Neuronal stem cell (in vitro differentiated cells): ENCODE measurements around the gene SERHL2.
"Not testable (repeated sequence)": the region's sequence is repeated elsewhere in the genome, so short reads cannot be mapped to it uniquely, and the experiment has no call there.

Experiments used
- DNase-seq: peaks from one replicate; pipeline ENCODE4 v3.0.0-alpha.2; 2013; ENCODE audit warnings: low spot score
- H2AFZ ChIP-seq: one replicate; pipeline ENCODE4 v1.6.1; 2013; ENCODE audit warnings: mild to moderate bottlenecking, low read length, inconsistent platforms
- H2AK5ac ChIP-seq: 2 replicates; pipeline ENCODE4 v1.6.1; 2013; ENCODE audit warnings: low read depth, mild to moderate bottlenecking, inconsistent platforms, low read length, moderate library complexity, mixed read lengths
- H2BK120ac ChIP-seq: 2 replicates; pipeline ENCODE4 v1.6.1; 2013; ENCODE audit warnings: low read depth, mild to moderate bottlenecking, inconsistent platforms, low read length, moderate library complexity, mixed read lengths
- H2BK12ac ChIP-seq: one replicate; pipeline ENCODE4 v1.6.1; 2013; ENCODE audit warnings: low read length, inconsistent platforms
- H2BK15ac ChIP-seq: 2 replicates; pipeline ENCODE4 v1.6.1; 2013; ENCODE audit warnings: mild to moderate bottlenecking, low read length, inconsistent platforms, mixed read lengths
- H2BK5ac ChIP-seq: one replicate; pipeline ENCODE4 v1.6.1; 2013; ENCODE audit warnings: inconsistent platforms, mild to moderate bottlenecking, low read length, moderate library complexity
- H3K14ac ChIP-seq: one replicate; pipeline ENCODE4 v1.6.1; 2013; ENCODE audit warnings: low read length, inconsistent platforms
- H3K18ac ChIP-seq: 2 replicates; pipeline ENCODE4 v1.6.1; 2013; ENCODE audit warnings: low read length, inconsistent platforms
- H3K23ac ChIP-seq: 2 replicates; pipeline ENCODE4 v1.6.1; 2013; ENCODE audit warnings: low read depth, mild to moderate bottlenecking, mixed read lengths, low read length, inconsistent platforms; ENCODE audit not compliant: poor library complexity
- H3K27ac ChIP-seq: replicated peaks from 3 replicates; pipeline ENCODE4 v1.5.1; 2013; ENCODE audit warnings: low read length, inconsistent platforms
- H3K27me3 ChIP-seq, 3 experiments: 2 replicates each; pipeline ENCODE4 v1.6.1; 2013; ENCODE audit warnings: low read length in 3 of 3, mild to moderate bottlenecking in 2 of 3, inconsistent platforms in 1 of 3, low read depth in 1 of 3, mixed read lengths in 1 of 3, moderate library complexity in 1 of 3; ENCODE audit not compliant: control insufficient read depth in 3 of 3, insufficient read depth in 3 of 3
- H3K36me3 ChIP-seq, 2 donors: replicated peaks in 1 of 2; 2 replicates each; pipeline ENCODE4 v1.6.1; 2013; ENCODE audit warnings: low read length in 2 of 2; ENCODE audit not compliant: control insufficient read depth in 2 of 2, insufficient read depth in 2 of 2
- H3K4ac ChIP-seq: 2 replicates; pipeline ENCODE4 v1.6.1; 2013; ENCODE audit warnings: inconsistent platforms, mild to moderate bottlenecking, low read length, moderate library complexity
- H3K4me1 ChIP-seq, 2 donors: 1 replicate in 1 of 2; 2 replicates in 1 of 2; pipeline ENCODE4 v1.6.1; 2013; ENCODE audit warnings: low read length in 2 of 2, low read depth in 1 of 2; ENCODE audit not compliant: control insufficient read depth in 2 of 2, insufficient read depth in 1 of 2
- H3K4me2 ChIP-seq: one replicate; pipeline ENCODE4 v1.6.1; 2013; ENCODE audit warnings: mild to moderate bottlenecking, low read length, inconsistent platforms; ENCODE audit not compliant: insufficient read depth, poor library complexity, severe bottlenecking
- H3K4me3 ChIP-seq, 2 donors: 2 replicates each; pipeline ENCODE4 v1.5.1; 2013; ENCODE audit warnings: low read length in 2 of 2, mild to moderate bottlenecking in 2 of 2, inconsistent platforms in 1 of 2, moderate library complexity in 1 of 2
- H3K79me1 ChIP-seq: one replicate; pipeline ENCODE4 v1.6.1; 2013; ENCODE audit warnings: low read depth, mild to moderate bottlenecking, inconsistent platforms, low read length, moderate library complexity
- H3K9ac ChIP-seq: one replicate; pipeline ENCODE4 v1.6.1; 2013; ENCODE audit warnings: mild to moderate bottlenecking, low read depth, low read length, inconsistent platforms; ENCODE audit not compliant: poor library complexity
- H3K9me3 ChIP-seq, 2 donors: replicated peaks in 1 of 2; 2 replicates each; pipeline versions ENCODE3 to v1.6.1; 2013; ENCODE audit warnings: low read length in 2 of 2, mild to moderate bottlenecking in 2 of 2, inconsistent platforms in 1 of 2, low read depth in 1 of 2, mixed read lengths in 1 of 2, moderate library complexity in 1 of 2; ENCODE audit not compliant: control insufficient read depth in 2 of 2, insufficient read depth in 1 of 2
- H4K8ac ChIP-seq: one replicate; pipeline ENCODE4 v1.6.1; 2013; ENCODE audit warnings: low read depth, mild to moderate bottlenecking, inconsistent platforms, low read length, moderate library complexity
- H4K91ac ChIP-seq: one replicate; pipeline ENCODE4 v1.6.1; 2013; ENCODE audit warnings: low read length, low read depth, mild to moderate bottlenecking, inconsistent platforms; ENCODE audit not compliant: poor library complexity
- WGBS, 2 donors: extraction: QIAGEN DNeasy Blood & Tissue Kit; methylation state at CpG; one replicate each; pipeline ENCODE4 v1.1.7; 2013; ENCODE audit warnings: missing lambda C conversion rate in 2 of 2, mixed read lengths in 1 of 2; ENCODE audit not compliant: insufficient read length in 2 of 2, insufficient replicate concordance in 1 of 2; ENCODE audit errors: extremely low coverage in 2 of 2; 5-methylcytosine and 5-hydroxymethylcytosine counted together

SERHL2 gene

DNA sequence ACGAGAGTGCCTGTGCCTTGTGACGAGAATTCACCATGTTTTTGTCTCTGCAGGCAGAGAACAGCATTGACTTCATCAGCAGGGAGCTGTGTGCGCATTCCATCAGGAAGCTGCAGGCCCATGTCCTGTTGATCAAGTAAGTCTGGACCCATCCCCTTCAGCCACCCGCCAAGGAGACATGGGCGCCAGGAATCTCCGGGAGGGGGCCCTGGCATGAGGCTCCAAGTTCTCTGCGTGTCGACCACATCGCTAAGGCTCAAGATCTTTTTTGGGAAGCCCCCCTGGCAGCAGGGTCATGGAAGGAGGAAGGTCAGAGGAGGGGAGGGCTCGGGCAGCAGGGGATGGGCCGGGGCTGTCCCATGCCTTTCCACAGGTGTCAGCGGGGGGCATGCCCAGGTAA lies 17.3 kb downstream of the SERHL2 start:
- not testable (repeated sequence) for H2BK15ac ChIP-seq, H4K91ac ChIP-seq, H3K14ac ChIP-seq, H3K4me3 ChIP-seq, H3K9ac ChIP-seq, H2AFZ ChIP-seq, H3K18ac ChIP-seq, H2BK5ac ChIP-seq, H3K27me3 ChIP-seq, H3K4me1 ChIP-seq, H2AK5ac ChIP-seq, H2BK12ac ChIP-seq, H3K23ac ChIP-seq, H3K9me3 ChIP-seq, H3K4me2 ChIP-seq, DNase-seq, H4K8ac ChIP-seq, H3K27ac ChIP-seq, H3K4ac ChIP-seq, H2BK120ac ChIP-seq, H3K79me1 ChIP-seq
- peaks cover 14 to 33% of the 10 kb centered on the region in 2 donors for H3K36me3 ChIP-seq
- whole genome bisulfite sequencing, 2 donors = no CpG with 5 or more reads among the region's 12 CpGs

DNA sequence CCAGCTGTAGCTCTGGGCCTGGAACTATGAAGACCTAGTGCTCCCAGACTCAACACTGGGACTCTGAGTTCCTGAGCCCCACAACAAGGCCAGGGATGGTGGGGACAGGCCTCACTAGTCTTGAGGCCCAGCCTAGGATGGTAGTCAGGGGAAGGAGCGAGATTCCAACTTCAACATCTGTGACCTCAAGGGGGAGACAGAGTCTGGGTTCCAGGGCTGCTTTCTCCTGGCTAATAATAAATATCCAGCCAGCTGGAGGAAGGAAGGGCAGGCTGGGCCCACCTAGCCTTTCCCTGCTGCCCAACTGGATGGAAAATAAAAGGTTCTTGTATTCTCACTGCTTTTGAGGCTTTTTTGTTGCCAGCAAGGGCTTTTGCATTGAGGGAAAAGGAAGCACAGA lies 20.3 kb downstream of the SERHL2 start:
- not testable (repeated sequence) for DNase-seq, H3K4me2 ChIP-seq, H3K23ac ChIP-seq, H2BK5ac ChIP-seq, H2BK15ac ChIP-seq, H2AK5ac ChIP-seq, H3K4me1 ChIP-seq, H4K8ac ChIP-seq, H2BK120ac ChIP-seq, H3K79me1 ChIP-seq, H3K4ac ChIP-seq, H2BK12ac ChIP-seq, H3K4me3 ChIP-seq, H4K91ac ChIP-seq, H3K18ac ChIP-seq, H3K27me3 ChIP-seq, H3K9me3 ChIP-seq, H2AFZ ChIP-seq, H3K9ac ChIP-seq, H3K14ac ChIP-seq, H3K27ac ChIP-seq
- WGBS, 2 donors = no CpG with 5 or more reads among the region's 1 CpG
- H3K36me3 ChIP-seq = peaks cover 28 to 58% of the 10 kb centered on the region in 2 donors

- H2BK5ac ChIP-seq, H4K8ac ChIP-seq, H4K91ac ChIP-seq, H3K4me2 ChIP-seq, H3K18ac ChIP-seq, H3K27ac ChIP-seq, H3K27me3 ChIP-seq, H2BK120ac ChIP-seq, H3K4me1 ChIP-seq, H3K4me3 ChIP-seq, H2BK12ac ChIP-seq, H3K9ac ChIP-seq, DNase-seq, H3K14ac ChIP-seq, H2AK5ac ChIP-seq, H3K79me1 ChIP-seq, H3K9me3 ChIP-seq, H3K23ac ChIP-seq, H3K4ac ChIP-seq, H2BK15ac ChIP-seq, H2AFZ ChIP-seq: not testable (repeated sequence)
- no CpG with 5 or more reads among the region's 21 CpGs for WGBS, 2 donors
- peaks cover 28 to 58% of the 10 kb centered on the region in 2 donors for H3K36me3 ChIP-seq
Measured at GRCh38 chr22:42574468-42574867, 20.7 kb downstream of the SERHL2 start.

GRCh38 chr22:42575996-42576574 lies 22.3 kb downstream of the SERHL2 start:
- H3K79me1 ChIP-seq, H3K4ac ChIP-seq: not testable (repeated sequence)
- H3K36me3 ChIP-seq = peaks cover 28 to 56% of the 10 kb centered on the region in 2 donors

More at GRCh38 chr22:42575996-42576574, 22.3 kb downstream of the SERHL2 start:
- H2BK15ac ChIP-seq, H4K8ac ChIP-seq, H2BK120ac ChIP-seq, H2BK5ac ChIP-seq, H3K9me3 ChIP-seq, H3K4me1 ChIP-seq, H2BK12ac ChIP-seq, DNase-seq, H4K91ac ChIP-seq, H2AFZ ChIP-seq, H2AK5ac ChIP-seq, H3K27me3 ChIP-seq, H3K27ac ChIP-seq, H3K4me3 ChIP-seq, H3K18ac ChIP-seq, H3K14ac ChIP-seq, H3K23ac ChIP-seq, H3K9ac ChIP-seq, H3K4me2 ChIP-seq: not testable (repeated sequence)
- WGBS, 2 donors = no CpG with 5 or more reads among the region's 30 CpGs
